ENCODE data around the gene ADAM22.

ADAM22 gene

DNA sequence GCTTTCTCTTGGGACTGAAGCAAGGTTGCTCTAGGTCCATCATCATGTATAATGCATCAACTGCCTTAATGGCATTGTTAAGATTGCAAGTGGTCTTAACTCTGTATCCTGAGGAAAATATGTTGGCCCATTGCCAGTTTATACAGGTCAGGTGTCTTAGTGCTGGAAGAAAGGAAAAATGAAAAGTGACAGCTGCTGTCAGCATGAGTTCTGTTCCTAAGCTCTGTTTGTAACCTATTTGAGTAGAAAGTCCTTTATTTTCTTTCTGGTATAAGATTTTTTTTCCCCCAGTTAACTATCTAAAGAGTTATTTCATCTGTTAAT is 158.6 kb downstream of the ADAM22 start:
- Histone ChIP-seq H3K4me1 (no peaks in the 10 kb centered on the region), H3K27me3 (no peaks in the 10 kb centered on the region), H3K9me3 (no peaks in the 10 kb centered on the region), H3K36me3 (no peaks in the 10 kb centered on the region), H3K4me3 (ENCODE audit: low read depth, low read length) (no peak overlapping the region)
- DNase-seq, result peak; percentile 10
- TF ChIP-seq, protein P1, sequence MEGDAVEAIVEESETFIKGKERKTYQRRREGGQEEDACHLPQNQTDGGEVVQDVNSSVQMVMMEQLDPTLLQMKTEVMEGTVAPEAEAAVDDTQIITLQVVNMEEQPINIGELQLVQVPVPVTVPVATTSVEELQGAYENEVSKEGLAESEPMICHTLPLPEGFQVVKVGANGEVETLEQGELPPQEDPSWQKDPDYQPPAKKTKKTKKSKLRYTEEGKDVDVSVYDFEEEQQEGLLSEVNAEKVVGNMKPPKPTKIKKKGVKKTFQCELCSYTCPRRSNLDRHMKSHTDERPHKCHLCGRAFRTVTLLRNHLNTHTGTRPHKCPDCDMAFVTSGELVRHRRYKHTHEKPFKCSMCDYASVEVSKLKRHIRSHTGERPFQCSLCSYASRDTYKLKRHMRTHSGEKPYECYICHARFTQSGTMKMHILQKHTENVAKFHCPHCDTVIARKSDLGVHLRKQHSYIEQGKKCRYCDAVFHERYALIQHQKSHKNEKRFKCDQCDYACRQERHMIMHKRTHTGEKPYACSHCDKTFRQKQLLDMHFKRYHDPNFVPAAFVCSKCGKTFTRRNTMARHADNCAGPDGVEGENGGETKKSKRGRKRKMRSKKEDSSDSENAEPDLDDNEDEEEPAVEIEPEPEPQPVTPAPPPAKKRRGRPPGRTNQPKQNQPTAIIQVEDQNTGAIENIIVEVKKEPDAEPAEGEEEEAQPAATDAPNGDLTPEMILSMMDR (IDR thresholded peaks at IDR 0.05; ENCODE audit: low read depth, low read length), result no peak

DNA sequence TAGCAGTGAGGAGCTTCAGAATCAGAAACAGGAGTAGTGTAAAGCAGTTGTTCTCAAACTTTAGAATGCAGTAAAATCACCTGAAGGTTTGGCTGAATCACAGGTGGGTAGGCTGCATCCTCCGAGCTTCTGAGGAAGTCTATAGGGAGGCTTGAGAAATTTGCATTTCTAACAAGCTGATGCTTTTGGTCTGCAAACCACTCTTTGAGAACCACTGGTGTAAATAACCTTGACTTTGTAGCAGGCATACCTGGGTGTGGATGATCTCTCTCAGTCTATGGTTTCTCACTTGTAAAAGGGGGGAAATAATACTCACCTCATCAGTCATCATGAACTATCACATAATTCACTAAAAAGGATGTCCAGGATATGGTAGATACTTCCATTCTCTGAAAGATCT is 167.7 kb downstream of the ADAM22 start:
- Histone ChIP-seq H3K9me3 (no peaks in the 10 kb centered on the region), H3K27me3 (no peaks in the 10 kb centered on the region), H3K4me1 (no peaks in the 10 kb centered on the region), H3K4me3 (ENCODE audit: low read depth, low read length) (no peak overlapping the region), H3K36me3 (no peaks in the 10 kb centered on the region)
- no peak for DNase-seq
- TF ChIP-seq, protein P1 (IDR thresholded peaks at IDR 0.05; ENCODE audit: low read depth, low read length), result no peak

DNA sequence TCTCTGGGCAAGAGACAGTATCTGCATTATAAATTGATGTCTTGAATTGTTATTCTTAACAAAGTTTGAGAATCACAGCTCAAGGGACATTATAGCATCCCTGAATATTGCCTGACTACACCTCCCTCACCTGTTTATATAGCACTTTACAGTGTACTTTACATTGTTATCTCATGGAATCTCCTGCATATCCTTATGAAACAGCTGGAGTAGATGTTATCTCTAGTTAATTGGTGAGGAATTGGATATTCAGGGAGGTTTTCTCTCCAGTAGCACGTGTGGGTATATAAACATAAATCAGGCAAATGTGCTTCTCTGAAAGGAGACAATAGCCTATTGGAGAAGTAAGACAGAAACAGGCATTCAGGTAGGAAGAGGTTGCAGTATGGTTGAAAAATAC is 168.6 kb downstream of the ADAM22 start:
- no peaks in the 10 kb centered on the region for H3K9me3 ChIP-seq
- no peaks in the 10 kb centered on the region for H3K36me3 ChIP-seq
- TF ChIP-seq, protein P1 (IDR thresholded peaks at IDR 0.05; ENCODE audit: low read depth, low read length), result no peak
- H3K4me3 ChIP-seq (ENCODE audit: low read depth, low read length), result no peak overlapping the region
- no peaks in the 10 kb centered on the region for H3K27me3 ChIP-seq
- H3K4me1 ChIP-seq, result no peaks in the 10 kb centered on the region
- no peak for DNase-seq

DNA sequence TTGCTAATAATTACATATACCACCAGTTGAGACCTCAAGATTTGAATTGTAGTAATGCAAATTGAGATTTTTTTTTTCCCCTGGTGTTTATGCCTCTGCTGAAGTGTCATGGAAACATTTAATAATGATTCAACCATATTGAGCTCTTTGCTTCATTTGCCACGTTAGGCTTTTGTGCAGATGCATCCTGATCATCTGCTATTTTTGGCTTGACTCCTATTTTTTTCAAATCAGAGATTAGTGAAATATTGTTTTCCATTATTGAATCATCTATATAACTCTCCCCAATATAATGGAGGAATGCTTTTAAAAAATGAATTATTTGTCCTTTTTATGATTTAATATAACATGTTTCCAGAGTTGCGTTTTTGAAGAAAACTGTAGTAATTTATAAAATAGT is 170.7 kb downstream of the ADAM22 start:
- no peaks in the 10 kb centered on the region for H3K9me3 ChIP-seq
- H3K27me3 ChIP-seq, result no peaks in the 10 kb centered on the region
- H3K4me3 ChIP-seq (ENCODE audit: low read depth, low read length), result no peak overlapping the region
- TF ChIP-seq, protein P1 (IDR thresholded peaks at IDR 0.05; ENCODE audit: low read depth, low read length), result no peak
- no peaks in the 10 kb centered on the region for H3K36me3 ChIP-seq
- DNase-seq, result no peak
- no peaks in the 10 kb centered on the region for H3K4me1 ChIP-seq

DNA sequence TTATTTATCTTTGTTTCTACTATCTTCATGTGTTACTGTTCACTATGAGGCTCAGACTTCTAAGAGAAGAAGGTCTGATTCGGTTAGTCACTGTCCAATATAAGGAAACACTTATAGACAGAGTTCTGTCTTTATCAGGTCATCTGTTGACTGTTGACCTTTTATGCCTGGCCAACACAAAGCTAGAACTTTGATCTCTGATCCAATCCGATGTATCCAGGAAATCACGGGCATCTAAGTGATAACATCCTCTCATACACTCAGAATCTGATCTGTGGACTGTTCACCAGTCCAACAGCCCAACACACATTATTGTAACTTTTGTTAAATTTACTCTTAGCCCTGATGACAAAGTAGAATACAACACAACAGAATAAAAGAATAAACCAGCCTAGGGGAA is 171.2 kb downstream of the ADAM22 start:
- H3K4me3 ChIP-seq (ENCODE audit: low read depth, low read length), result no peak overlapping the region
- no peaks in the 10 kb centered on the region for H3K4me1 ChIP-seq
- H3K9me3 ChIP-seq, result no peaks in the 10 kb centered on the region
- DNase-seq, result no peak
- H3K27me3 ChIP-seq, result no peaks in the 10 kb centered on the region
- TF ChIP-seq, protein P1 (IDR thresholded peaks at IDR 0.05; ENCODE audit: low read depth, low read length), result no peak
- H3K36me3 ChIP-seq, result no peaks in the 10 kb centered on the region

DNA sequence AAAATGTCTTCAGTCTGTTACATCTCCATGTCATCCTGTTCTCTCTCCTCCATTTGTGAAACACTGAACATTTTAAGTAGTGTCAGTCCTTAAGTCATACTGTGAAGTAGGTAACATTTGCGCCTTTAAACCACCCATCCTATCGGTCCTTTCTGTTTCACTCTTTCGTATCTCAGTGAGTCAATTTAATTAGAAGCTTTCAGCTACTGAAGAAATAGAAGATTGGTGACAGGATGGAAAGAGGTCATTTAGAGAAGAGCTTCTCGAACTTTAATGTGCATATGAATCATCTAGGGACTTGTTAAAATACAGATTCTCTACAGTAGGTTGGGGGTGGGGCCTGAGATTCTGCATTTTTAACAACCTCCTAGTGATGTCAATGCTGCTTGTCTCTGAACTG is 172.4 kb downstream of the ADAM22 start:
- no peak for DNase-seq
- no peaks in the 10 kb centered on the region for H3K36me3 ChIP-seq
- H3K9me3 ChIP-seq, result no peaks in the 10 kb centered on the region
- no peaks in the 10 kb centered on the region for H3K4me1 ChIP-seq
- TF ChIP-seq, protein P1 (IDR thresholded peaks at IDR 0.05; ENCODE audit: low read depth, low read length), result no peak
- no peak overlapping the region for H3K4me3 ChIP-seq (ENCODE audit: low read depth, low read length)
- no peaks in the 10 kb centered on the region for H3K27me3 ChIP-seq

Data from BE2C (cell line).